RWPE2 (cell line): ENCODE results near the gene SPATA6L.
A peak's percentile ranks its signal among the peaks of the same experiment; 100 is the strongest.

Source experiments
- ATAC-seq: fragments of 200-7000 bp; cut with Tn5 transposase; 3 replicates; pipeline ENCODE4 v1.9.1; 2021; ENCODE audit warnings: low read depth
- DNase-seq: peaks from one replicate; pipeline ENCODE4 v3.0.0-alpha.2; 2020; ENCODE audit warnings: low spot score
- H3K27ac ChIP-seq: fragments of 450-650 bp; 2 replicates; pipeline ENCODE4 v1.5.1; 2017; ENCODE audit warnings: mild to moderate bottlenecking; ENCODE audit not compliant: poor library complexity, severe bottlenecking
- H3K27me3 ChIP-seq: fragments of 250-450 bp; sonication (Bioruptor Pico); 2 replicates; pipeline ENCODE4 v1.5.1; 2021; ENCODE audit warnings: mild to moderate bottlenecking, moderate library complexity; ENCODE audit not compliant: insufficient read depth, poor library complexity, severe bottlenecking
- H3K36me3 ChIP-seq: fragments of 250-450 bp; sonication (Bioruptor Pico); 2 replicates; pipeline ENCODE4 v1.5.1; 2020; ENCODE audit warnings: low read depth, mild to moderate bottlenecking, moderate library complexity
- H3K4me1 ChIP-seq: fragments of 250-450 bp; sonication (Bioruptor Pico); 2 replicates; pipeline ENCODE4 v1.5.1; 2021; ENCODE audit warnings: mild to moderate bottlenecking, moderate library complexity; ENCODE audit not compliant: insufficient read depth, poor library complexity, severe bottlenecking
- H3K4me3 ChIP-seq: fragments of 250-450 bp; sonication (Bioruptor Pico); 2 replicates; pipeline ENCODE4 v1.5.1; 2021; ENCODE audit warnings: mild to moderate bottlenecking, moderate library complexity; ENCODE audit not compliant: severe bottlenecking
- H3K9me3 ChIP-seq: fragments of 250-450 bp; sonication (Bioruptor Pico); 2 replicates; pipeline ENCODE4 v1.5.1; 2021; ENCODE audit warnings: mild to moderate bottlenecking, moderate library complexity; ENCODE audit not compliant: severe bottlenecking
- CTCF ChIP-seq: fragments of 450-650 bp; IDR thresholded peaks from one replicate; pipeline ENCODE4 v1.5.1; 2017; ENCODE audit warnings: mild to moderate bottlenecking, moderate library complexity; ENCODE audit not compliant: poor library complexity, severe bottlenecking

Gene SPATA6L

GRCh38 chr9:4654538-4654937 is 11.7 kb downstream of the SPATA6L start:
- TF ChIP-seq CTCF, result no peak
- no peak overlapping the region for H3K27ac ChIP-seq
- DNase-seq, result no peak
- H3K4me3 ChIP-seq, result no peak overlapping the region
- no peaks in the 10 kb centered on the region for H3K36me3 ChIP-seq
- no peaks in the 10 kb centered on the region for H3K27me3 ChIP-seq
- ATAC-seq, result no peak
- H3K4me1 ChIP-seq, result no peaks in the 10 kb centered on the region
- no peaks in the 10 kb centered on the region for H3K9me3 ChIP-seq

GRCh38 chr9:4654084-4654483 is 12.2 kb downstream of the SPATA6L start:
- H3K36me3 ChIP-seq, result no peaks in the 10 kb centered on the region
- H3K27me3 ChIP-seq, result no peaks in the 10 kb centered on the region
- ATAC-seq, result no peak
- no peak for TF ChIP-seq CTCF
- H3K4me1 ChIP-seq, result no peaks in the 10 kb centered on the region
- no peak overlapping the region for H3K27ac ChIP-seq
- H3K4me3 ChIP-seq, result no peak overlapping the region
- no peak for DNase-seq
- H3K9me3 ChIP-seq, result no peaks in the 10 kb centered on the region

- ATAC-seq (no peak), DNase-seq (no peak)
- no peak overlapping the region for H3K27ac ChIP-seq
- H3K36me3 ChIP-seq, result no peaks in the 10 kb centered on the region
- H3K27me3 ChIP-seq, result no peaks in the 10 kb centered on the region
- no peaks in the 10 kb centered on the region for H3K4me1 ChIP-seq
- no peaks in the 10 kb centered on the region for H3K9me3 ChIP-seq
- no peak for TF ChIP-seq CTCF
- no peak overlapping the region for H3K4me3 ChIP-seq
Measured at GRCh38 chr9:4642351-4642750, 23.9 kb downstream of the SPATA6L start.

GRCh38 chr9:4640027-4640426 is 26.3 kb downstream of the SPATA6L start:
- no peak for DNase-seq
- H3K27ac ChIP-seq, result no peak overlapping the region

More at GRCh38 chr9:4640027-4640426, 26.3 kb downstream of the SPATA6L start:
- Histone ChIP-seq H3K27me3 (no peaks in the 10 kb centered on the region), H3K4me3 (no peak overlapping the region), H3K4me1 (no peaks in the 10 kb centered on the region), H3K36me3 (no peaks in the 10 kb centered on the region), H3K9me3 (no peaks in the 10 kb centered on the region)
- TF ChIP-seq CTCF, result peak; percentile 66
- 0 out of 3 replicates have a peak, but pooled peaks have one; percentile 27 for ATAC-seq
